Measurements from ENCODE around the gene SLC9A2.

SLC9A2 gene

DNA sequence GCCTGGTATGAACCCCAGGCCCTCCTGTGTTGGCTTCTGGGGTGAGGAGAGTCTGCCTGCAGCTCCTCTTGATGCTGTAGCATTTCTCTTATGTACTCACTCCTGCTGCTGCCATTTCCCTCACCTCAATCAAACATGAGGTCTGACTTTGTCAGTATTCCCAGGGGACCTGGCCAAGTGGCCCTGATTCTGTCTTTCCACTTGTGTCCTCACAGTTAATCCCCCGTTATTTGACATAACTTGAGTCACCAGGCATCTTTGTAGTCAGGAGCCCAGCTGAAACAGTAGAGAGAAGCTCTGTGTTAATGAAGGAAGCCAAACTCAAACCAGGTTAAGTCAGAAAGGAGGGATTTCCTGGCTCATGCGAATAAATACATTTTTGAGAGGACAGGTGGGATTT is 55.0 kb downstream of the SLC9A2 start:
- no peak for DNase-seq

DNA sequence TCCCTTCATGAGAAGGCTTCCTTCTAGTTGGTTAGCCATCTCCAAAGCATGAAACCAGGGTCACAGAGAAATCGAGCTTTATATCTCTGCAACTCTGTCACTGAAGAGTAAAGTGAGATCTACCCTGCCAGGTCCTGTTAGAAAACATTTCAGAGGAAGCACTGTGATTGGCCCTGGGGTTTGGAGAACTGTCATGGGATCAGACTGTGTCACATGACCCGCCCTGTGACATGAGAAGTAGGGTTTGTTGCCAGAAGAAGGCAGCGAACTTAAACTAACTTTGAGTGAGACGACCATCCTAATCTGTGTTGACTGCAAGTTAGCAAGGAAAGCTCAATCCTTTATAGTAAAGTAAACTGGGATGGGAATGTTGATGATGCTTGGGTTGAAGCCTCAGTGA is 55.5 kb downstream of the SLC9A2 start:
- no peak for DNase-seq

DNA sequence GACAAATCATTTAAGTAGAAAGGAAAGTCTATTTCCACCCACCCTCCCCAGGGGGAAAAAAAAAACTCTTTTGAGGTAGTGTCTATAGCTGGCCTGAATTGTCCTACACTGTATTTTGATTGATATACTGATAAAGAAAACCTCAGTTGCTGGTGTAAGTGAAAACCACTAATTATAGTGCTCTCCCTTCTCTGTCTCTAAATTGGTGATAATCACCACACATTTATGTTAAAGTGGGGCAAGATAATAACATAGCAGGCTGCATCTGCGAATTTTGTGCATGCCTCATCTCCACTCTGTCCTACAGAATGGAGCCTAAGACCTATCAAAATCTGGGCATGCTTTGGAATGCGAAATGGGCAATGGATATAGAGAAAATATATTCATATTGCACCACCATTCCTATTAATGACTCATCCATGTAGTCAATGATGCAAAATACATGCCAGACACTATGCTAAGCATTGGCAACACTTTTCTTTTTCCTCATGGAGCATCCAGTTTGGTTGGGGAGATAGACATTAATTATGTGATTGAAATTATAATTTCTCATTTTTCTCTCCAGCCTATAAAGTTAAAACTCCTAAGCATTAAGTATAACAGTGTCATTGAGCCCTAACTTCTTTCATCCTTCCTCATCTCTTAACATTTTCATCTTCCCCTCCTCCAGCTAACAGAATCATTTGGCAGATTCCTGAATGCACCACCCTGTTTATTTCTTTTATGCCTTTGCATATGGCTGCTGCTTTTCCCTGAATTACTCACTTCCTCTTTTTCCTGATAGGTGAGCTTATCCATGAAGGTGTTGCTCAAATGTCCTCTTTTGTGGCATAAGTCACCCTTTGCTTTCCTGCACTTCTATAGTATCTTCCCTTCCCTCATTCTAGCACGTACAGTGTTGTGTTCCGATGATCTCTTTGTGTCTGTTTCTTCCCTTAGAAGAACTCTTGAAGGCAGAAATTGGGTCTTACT is 58.2 kb downstream of the SLC9A2 start:
- no peak for DNase-seq

DNA sequence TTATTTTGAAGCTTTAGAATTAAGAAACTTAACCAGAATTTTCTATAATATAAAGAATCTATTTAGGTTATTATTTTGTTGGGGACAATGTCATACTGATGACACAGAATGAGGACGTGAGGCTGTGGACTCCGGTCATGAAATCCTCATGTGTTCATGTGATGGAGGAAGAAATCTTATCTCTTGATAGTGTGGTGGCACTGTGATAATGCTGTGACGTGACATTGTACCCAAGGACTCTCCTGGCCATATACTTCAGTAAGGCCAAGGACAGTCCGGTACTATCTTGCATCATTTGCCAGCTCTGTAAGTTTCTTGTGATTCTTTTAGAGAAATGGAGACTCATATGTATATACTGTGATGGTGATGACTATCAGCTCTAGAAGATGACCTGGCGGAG is 59.1 kb downstream of the SLC9A2 start:
- no peak for DNase-seq

DNA sequence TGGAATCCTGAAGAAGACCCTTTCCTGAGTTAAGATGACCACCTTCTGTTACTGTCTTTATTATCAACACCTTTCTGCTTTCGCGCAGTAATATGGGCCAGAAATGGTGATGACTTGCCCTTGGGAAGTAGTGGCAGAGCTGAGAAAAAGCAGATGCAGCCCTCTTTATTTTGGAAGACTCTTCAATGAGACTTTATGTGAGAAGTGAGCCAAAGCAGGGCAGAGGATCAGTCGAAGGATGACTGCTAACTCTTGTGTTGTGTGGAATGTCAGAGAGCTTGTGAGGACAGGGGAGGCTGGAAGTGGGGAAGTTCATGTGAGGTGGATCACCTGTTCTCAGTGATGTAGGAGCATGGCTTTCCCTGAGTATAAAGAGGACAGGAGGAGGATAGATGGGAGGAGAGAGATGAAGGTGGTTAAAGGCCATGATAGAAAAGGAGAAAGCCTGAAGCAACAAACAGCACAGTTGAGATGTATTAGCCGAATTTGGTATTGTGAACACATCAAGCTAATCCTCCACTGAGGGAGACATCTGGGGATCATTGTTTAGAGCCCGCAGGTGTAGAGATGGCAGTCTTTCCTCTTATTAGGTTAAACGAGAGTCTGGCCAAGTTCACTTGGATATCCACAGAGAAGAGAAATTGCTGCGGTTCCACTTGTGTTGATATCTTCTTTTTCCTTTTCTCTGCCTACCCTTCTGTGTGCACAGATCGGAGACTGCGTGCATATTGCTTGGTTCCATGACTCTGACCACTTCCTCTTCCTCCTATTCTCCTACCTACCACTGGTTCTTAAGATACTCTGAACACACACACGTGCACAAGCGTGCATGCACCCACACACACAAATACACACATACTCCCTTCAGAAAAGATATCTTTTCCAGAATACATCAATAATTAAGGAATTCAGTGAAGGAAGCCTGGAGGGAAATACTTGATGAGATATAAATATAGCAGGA is 67.4 kb downstream of the SLC9A2 start:
- no peak for DNase-seq

DNA sequence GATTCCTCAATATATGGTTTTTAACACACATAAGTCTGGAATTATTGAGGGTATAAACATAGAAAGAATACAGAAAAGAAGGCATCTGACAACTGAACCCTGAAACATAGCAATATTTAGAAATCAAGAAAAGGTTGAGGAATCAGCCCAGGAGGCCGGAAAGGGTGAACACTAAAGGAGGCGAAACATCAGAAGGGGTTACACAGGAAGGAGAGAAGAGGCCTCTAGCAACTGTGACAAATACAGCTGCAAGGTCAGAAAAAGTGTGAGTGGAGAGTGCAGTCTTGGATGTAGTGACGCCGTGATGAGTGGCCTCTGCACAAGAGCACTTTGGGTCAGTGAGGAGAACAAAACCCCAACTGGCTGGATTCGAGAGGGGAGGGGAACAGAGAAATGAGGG is 70.7 kb downstream of the SLC9A2 start:
- no peak for DNase-seq

DNA sequence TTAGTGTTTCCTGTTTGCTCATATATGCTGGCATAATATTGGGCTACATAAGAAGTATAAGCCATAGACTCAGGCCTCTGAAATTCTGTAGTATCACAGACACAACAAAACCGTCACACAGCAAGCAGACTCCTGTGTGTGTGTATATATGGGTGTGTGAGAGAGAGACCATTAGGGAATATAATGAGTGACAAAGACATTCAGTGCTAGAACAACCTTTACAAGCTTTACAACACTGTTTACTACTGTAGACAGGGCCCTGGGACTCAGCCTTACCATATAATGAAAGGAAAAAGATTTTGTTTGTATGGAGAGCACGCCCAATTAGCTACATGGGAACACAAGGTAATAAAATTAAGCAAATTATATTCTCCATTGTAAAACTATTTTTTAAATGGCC is 77.1 kb downstream of the SLC9A2 start:
- no peak for DNase-seq

DNA sequence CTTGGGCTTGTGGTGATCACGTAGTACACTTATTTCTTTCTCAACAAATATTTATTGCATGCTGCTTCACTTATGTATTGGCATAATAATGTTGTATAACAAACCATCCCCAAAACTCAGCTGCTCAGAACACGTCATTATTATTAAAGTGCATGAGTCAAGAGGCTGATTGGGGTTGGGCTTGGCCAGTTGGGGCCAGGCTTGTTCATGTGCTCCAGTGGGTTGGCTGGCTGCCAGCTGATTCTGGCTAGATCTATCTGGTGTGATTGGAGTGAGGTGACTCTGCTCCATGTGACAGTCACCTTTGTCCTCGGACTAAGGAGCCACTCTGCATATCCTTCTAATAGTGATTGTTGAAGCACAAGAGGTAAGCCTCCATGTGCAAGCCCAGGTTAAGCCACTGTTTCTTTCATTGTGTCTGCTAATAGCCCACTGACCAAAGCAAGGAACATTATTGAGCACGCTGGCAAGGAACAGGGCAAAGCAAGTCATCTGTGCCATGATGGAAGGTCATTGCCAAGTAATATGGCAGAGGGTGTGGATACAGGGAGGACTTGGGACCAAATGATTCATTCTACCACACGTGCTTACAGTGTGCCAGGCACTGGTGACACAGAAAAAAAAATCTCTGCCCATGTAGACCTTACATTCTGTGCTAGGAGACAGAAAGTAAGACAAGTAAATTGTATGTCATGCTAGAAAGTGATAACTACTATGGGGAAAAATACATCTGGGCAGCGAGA is 79.2 kb downstream of the SLC9A2 start:
- DNase-seq, result no peak

DNA sequence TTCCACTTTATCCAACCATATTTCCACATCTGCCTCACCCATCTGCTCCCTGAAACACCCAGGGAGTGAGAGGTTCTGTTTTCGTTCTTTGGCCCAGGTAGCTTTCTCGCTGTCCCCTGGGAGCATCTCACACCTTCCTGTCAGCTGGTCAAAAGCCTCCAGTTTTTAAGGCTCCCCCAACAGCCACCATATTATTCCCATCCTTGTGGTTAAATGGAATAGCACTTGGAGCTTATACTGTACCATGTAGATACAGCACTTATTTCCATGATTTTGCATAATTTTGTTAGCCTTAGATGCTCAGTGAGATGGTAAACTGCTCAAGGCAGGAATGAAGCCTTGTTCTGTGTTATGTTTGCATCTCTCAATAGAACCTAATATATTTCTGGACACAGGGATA is 84.0 kb downstream of the SLC9A2 start:
- DNase-seq, result no peak

DNA sequence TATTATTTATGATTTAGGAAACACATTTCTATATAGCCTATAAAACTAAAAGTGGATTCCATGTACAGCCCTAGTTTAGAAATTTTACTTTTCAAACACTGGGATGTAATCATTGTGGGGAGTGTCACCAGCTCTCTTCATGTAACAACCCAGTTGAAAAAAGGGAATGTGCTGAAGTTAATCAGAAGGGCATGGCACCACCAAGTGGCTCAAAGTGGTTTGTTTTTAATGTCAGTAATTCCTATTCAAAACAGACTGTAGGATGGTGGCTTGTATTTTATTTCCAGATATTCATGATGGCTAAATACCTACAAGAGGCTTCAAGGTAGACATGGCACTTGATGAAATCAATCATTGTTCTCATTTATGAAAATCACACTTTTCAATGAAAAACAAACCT is 84.4 kb downstream of the SLC9A2 start:
- peak; percentile 6 for DNase-seq

DNA sequence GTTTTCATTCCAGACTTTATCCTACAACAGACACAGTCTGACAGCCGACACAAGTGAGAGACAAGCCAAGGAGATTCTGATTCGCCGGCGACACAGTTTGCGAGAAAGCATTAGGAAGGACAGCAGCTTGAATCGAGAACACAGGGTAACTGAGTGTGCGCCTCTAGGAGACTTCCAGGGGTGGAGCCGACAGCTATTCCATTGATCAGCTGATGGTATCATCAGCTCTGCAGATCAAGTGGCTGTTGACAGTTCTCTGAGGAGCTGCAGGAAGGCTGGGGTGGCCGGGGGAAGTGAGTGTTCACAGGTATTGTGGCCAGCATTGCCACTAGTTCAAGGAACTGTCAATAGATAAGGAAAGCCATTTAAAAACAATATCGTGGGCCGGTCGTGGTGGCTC is 85.2 kb downstream of the SLC9A2 start:
- DNase-seq, result no peak

DNA sequence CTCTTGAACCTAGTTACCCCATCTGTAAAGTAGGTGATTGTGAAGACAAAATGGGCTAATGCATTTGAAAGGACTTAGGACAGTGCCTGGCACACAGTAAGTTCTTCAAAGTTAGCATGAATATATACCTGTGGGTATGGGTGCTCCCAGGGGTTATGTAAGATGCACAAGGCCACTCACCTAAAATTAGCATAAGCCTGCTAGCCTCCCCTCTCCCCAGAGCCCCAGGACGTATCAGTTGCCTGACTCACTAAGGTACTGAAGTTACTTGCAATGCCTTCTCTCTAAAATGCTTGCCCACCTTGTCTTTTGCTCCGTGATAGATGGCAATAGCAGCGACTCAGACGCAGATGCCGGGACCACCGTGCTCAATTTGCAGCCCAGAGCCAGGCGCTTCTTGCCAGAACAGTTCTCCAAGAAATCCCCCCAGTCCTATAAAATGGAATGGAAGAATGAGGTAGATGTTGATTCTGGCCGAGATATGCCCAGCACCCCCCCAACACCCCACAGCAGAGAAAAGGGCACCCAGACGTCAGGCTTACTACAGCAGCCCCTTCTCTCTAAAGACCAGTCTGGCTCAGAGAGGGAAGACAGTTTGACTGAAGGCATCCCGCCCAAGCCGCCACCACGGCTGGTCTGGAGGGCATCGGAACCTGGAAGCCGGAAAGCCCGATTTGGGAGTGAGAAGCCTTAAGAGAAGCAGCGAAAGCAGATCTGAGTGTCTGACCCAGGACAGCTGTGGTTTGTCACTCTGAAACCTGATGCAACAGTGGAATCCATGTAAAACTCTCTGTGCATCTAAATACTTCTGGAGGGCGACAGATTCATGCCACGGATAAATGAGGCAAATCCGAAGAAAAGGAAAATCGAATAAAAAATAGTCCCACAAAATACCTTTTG is 88.7 kb downstream of the SLC9A2 start:
- no peak for DNase-seq

DNA sequence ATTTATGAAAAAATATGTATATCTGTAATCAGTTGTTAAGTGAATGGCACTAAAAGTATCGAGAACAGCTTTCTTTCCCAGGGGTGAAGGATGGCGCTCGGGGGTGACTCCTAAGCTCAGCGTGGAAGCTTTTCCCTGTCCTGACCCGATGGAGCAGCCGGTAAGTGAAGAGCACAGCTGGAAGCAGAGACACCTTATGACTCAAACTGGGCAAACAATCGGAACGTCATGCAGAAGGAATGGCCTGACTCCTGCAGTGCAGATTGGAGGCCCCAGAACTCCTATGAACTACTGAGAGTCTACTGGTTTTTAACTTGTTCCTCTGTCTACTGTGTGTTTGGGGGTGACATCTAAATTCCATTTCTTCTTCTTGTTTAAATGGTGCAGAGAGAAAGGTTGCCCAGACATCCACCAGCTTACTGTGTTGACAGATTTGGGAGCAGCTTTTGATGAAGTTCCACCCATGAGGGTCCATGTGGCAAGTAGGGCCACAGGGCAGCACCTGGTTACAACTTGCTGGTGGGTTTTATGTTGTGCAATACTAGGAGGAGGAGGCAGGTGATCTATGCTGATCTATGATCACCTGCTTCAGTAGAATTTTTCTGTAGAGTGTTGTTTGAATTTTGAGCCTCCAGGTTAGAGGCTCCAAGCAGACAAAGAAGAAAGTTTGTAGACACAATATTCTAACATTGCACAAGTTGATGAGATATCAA is 89.7 kb downstream of the SLC9A2 start:
- DNase-seq, result no peak

DNA sequence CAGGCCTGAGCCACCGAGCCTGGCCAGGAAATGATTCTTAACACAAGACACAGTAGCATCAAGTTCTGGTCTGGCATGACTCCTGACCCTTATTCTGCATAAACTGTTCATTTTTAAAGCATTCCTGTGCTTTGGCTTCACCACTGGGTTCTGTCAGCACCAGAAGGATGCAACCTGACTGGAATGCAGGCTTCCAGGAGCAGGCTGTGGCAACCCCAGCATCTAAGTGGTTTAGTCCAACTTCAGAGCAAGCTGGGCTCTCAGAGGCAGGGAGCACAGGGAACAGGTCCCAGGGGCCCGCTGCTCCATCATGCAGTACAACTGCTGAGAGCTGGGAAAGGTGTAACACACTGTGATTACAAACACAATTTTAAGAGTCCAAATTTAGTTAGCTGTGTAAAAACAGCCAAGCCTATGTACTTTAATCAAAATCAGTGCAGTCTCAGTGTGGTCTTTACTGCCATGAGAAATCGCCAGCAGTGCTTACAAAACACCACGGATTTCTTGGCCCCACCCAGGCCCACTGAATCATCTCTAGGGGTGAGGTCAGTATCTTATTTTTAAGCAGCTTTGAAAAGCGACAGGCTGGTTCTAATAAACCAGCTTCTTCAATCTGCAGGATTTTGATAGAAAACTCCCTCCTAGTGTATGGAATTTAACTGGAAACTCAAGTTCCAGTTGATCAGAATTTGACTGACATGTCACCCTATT is 98.1 kb downstream of the SLC9A2 start:
- DNase-seq, result no peak

DNA sequence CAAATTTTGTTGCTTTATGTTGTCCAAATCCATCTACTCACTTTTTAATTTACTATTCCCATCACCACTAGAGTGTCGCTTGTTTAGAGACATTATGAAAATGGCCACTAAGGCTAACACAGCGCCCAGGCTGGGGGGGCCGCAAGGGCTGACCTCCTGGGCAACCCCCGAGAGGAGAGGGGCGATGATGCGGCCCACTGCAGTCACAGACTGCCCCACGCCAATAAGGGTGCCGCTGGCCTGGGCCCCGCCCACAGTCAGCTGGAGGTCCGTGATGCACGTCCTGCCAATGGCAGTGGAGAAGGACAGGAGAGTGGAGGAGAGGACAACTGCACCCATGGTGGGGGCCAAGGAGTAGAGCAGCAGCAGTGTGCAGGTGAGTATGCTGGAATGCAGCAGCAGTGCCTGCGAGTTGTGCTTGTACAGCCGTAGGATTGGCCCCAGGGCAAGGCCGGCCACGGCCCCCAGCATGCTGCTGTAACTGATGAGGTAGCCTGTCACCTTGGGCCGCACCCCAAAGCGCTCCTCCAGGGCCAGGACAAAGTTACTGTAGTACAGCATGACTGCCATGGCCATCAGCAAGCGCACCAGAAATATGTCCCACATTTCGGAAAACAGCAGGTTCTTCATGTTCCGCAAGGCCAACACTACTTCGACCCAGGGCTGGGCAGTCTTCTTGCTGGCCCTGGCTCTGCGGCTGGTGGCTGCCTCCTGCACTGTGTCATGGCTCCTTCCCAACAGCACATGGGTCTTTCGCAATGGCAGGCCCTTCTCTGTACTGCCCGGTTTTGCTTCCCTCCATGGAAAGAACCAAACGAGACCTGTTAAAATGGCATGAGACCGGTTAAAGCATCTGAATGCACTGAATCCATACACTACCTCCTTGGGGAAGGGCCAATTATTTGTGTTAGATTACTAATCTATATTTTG is 99.3 kb downstream of the SLC9A2 start:
- no peak for DNase-seq

DNA sequence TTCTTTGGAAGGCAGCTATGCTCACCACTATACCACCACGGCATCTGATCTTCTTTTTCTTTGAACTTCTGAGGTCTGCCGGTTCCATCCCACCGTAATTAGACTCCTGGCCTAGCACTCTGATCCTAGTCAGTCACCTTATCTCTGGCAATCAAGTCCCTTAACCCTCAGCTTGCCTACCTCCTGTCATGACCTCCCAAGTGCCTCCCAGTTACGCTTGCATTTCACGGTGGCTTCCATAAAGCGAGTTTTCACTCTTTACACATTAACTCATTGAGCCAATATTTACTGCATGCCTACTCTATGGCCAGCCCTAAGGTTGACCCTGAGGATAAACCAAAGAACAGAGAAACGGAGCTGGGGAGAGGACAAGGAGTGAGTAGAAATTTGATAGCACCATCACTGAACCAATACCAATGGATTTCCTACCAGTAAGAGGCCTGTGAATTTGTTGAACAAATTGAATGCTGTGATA is 104.7 kb downstream of the SLC9A2 start:
- DNase-seq, result no peak

DNA sequence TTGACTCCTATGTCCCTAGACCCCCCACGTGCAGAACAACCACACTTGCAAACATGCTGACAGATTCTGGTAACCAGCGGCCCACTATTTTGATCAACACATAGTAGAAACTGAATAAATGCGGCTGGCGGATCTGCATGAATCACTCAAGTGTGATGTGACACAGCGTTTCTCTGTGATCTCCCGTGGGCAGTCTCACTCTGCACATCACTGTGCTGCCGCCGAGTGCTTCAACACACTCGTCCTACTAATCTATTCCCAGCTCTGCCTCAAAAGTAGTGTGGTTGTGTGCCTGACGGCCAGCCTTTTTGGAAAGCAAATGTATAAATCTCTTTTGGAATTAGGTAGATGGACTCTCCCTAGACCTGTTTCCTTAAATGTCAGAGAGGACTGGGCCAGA is 105.2 kb downstream of the SLC9A2 start:
- no peak for DNase-seq

DNA sequence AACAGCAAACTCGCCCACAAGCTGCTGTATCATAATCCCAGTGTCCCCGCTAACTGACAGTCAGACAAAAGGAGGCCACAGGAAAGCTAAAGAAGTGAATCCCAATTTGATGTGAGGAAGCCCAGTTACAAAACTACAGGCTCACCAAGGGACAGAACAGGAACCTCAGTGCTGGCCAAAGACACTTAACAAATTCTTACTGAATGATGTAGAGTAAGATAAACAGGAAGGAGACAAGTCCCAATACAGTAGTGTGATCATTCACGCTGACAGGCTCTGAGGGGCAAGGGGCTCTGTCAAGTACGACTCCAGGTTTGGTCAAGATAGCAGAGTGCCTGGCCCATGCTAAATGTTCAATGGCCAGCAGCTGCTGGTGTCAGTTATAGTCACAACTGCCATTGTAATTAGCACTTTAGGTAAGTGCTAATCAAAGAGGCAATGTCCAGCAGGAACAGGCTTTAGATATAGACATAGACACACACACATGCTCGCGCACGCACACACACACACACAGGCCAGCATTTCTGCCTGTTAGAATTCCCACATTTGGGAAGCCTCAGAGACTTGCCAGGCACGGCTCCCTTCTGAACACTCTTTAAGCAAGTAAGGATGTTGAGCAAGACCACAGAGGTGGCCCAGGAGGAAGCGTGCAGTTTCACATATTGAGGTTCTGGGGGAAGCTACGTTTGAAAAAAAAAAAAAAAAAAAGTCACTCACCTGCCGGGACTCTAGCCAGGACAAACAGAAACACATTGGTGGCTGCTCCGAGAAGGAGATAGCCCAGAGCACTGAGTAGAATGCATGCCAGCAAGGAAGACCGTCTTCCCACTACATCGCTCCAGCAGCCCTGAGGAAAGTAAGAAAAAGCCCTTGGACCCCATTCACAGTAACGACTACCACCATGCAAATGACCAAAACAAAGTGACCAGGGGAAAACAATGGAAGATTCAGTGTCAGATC is 107.1 kb downstream of the SLC9A2 start:
- no peak for DNase-seq

Measured in activated CD4-positive, alpha-beta T cell treated with anti-CD3 and anti-CD28 coated beads, Interleukin-2, Interleukin-6, amounts not matched to agents 100 ng/mL and 50 ng/mL, durations not matched to agents 16 hours and 8 hours (primary cell).